H54 (cell line): ENCODE measurements around the gene SNX9.

Source experiments
- DNase-seq: peaks from one replicate; pipeline ENCODE4 v3.0.0; 2011; ENCODE audit warnings: low spot score, mixed read lengths; ENCODE audit not compliant: insufficient read length
- FAIRE-seq: peaks from 3 replicates; lab custom pipeline; 2011; peaks lifted over from hg19 to GRCh38; lab: Jason Lieb, UNC
- POLR2A ChIP-seq: IDR thresholded peaks from 2 replicates; pipeline ENCODE4 v1.6.1; 2011; ENCODE audit warnings: low read depth, mild to moderate bottlenecking, low read length

The SNX9 gene

DNA sequence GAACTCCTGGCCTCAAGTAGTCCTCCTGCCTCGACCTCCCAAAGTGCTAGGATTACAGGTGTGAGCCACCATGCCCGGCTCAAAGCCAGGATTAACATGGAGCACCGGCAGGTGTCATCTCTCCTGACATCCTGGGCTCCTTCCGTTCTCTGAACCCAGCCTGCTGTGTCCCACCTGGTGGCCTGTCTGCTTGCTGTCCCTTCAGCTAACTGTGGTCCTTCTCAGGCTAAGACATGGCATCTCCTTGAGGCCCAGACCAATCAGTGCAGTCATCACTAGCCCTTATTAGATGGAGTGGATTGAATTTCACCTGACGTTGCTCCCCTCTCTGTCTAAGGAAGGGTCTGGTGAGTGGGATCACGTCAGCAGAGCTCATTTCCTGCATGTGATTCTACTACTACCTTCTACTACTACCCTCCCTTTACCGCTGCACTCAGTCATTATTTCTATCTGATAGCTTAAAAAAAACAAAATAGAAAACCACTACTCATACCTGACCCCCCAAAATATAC lies 130.6 kb downstream of the SNX9 start:
- no peak for TF ChIP-seq POLR2A
- no peak for FAIRE-seq
- DNase-seq, result no peak

DNA sequence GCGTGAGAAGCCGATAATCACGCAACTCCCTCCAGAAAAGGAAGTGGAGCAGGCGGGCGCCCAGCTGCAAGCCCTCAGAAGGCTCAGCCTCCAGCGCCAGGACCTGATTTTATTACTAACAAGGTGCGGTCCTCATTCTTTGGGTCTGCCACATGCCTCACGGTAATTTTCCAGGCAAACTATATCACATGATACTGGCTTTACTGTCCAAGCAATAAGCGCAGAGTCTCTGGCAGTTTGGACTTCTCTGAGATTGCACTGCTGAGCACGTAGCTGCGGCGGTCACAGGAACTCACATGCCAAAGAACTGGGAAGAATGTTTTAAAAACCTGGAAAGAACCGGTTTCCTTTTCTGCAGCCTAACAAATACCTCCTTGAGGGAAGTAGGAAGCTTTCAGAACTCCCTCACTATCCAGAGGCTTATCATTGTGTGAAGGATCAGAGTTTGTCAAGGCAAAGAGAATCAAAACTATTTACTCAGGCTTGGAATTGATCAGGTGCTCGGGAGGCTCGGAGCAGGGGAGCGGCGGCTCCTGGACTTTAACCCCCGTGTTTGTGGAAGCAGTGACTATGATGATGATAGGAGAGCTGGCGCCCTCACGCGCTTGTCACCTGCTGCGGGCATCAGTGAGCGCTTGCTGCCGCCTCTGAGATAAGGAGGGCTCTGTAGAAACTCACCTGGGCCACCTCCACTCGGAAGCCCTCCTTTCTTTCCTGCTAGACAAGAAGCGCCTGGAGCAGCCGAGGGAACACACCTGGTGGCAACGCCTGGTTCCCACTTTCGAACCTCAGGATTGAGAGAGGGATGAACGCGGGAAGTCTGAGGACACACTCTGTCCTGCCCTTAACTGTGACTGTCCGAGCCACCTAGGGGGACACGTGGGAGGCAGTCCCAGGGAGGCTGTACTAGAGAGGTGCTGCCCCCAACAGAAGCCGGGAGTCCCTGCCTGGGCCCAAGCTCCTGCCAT lies 131.4 kb downstream of the SNX9 start:
- TF ChIP-seq POLR2A, result no peak
- no peak for DNase-seq
- FAIRE-seq, result no peak

DNA sequence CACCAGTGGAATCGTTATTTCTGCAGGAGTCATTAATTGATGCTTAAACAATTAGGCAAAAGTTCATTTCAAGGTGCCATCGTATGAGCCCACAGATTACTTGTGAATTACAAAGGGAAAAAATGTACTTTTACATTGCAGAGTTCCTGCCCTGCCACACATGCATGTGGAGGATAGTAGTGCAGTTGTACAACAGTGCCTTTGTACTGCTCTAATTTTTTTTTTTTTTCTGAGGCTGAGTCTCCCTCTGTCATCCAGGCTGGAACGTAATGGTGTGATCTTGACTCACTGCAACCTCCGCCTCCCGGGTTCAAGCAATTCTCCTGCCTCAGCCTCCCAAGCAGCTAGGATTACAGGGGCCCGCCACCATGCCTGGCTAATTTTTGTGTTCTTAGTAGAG lies 132.6 kb downstream of the SNX9 start:
- no peak for FAIRE-seq

DNA sequence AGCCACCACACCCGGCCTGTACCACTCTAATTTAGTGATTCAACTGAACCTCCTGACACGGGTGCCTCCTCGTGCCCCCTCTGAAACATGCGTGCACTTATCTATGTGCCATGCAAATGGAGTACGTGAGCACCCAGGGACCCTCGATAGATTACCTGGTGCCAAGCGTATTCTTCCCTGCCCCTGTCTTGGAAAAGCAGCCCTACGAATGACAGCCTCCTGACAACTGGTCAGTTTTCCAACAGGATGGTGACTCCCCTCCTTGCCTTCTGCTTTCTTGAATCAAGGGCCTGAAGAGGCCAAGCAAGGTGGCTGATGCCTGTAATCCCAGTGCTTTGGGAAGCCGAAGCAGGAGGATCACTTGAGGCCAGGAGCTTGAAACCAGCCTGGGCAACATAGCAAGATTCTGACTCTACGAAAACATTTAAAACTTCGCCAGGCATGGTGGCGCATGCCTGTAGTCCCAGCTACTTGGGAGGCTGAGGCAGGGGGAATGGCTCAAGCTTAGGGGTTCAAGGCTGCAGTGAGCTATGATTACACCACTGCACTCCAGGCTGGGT lies 133.2 kb downstream of the SNX9 start:
- DNase-seq (no peak), FAIRE-seq (no peak)
- TF ChIP-seq POLR2A, result no peak

More for the DNA sequence above, 132.6 kb downstream of the SNX9 start:
- DNase-seq, result no peak
- TF ChIP-seq POLR2A, result no peak

DNA sequence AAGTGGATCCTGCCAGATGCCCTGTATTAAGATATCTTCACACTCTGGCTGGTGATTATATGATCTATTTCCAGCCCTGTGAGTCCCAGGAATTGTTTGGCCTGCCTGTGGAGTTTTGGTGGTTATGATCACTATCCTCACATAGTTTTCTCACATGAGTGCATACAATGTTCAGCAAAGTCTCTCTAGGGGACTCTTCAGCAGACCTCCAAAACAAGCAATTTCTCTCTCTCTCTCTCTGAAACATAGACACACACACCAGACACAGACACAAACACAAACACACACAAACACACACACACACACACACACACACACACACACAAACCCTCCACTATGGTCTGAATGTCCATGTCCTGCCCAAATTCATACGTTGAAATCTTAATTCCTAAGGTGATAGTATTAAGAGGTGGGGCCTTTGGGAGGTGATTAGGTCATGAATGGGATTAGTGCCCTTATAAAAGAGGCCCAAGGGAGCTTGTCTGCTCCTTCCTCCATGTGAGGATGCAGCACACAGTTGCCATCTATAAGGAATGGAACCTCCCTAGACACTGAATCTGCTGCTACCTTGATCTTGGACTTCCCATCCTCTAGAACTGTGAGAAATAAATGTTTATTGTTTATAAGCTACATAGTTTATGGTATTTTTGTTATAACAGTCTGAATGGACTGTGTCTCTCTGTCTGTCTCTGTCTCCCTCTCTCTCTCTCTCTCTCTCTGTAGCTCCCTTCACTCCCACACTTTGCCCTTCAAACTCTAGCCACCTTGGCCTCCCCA lies 136.6 kb downstream of the SNX9 start:
- DNase-seq, result no peak
- TF ChIP-seq POLR2A, result no peak
- FAIRE-seq, result no peak

DNA sequence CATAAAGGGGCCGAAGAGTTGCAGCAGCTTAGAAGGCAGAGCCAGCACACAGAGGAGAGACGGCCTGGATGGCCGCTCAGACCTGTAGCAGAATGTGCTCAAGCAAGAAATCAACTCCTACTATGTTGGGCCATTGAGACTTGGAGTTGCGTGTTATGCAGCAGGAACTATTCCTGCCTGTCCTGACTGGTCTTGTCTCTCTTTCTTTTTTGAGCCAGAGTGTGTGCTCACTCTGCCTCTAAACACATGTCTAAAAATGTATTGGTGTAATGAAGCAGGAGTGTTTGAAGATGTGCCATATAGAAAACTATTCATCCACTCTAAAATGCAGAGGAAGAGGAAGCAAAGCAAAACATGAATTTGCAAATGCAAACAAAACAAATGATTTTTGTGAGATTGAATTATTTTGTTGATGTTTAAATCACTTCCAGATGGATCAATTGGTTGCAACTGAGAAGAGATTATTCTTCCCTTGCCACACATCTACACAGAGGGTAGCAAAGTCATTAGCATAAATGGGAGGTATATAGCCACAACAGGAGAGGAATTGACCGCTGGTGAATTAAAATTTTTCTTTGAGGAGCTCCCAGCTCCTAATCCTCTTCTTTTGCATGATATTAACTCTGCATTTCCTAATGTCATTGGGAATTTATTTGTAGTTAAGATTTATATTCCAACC lies 138.2 kb downstream of the SNX9 start:
- TF ChIP-seq POLR2A, result no peak
- DNase-seq (no peak), FAIRE-seq (no peak)

DNA sequence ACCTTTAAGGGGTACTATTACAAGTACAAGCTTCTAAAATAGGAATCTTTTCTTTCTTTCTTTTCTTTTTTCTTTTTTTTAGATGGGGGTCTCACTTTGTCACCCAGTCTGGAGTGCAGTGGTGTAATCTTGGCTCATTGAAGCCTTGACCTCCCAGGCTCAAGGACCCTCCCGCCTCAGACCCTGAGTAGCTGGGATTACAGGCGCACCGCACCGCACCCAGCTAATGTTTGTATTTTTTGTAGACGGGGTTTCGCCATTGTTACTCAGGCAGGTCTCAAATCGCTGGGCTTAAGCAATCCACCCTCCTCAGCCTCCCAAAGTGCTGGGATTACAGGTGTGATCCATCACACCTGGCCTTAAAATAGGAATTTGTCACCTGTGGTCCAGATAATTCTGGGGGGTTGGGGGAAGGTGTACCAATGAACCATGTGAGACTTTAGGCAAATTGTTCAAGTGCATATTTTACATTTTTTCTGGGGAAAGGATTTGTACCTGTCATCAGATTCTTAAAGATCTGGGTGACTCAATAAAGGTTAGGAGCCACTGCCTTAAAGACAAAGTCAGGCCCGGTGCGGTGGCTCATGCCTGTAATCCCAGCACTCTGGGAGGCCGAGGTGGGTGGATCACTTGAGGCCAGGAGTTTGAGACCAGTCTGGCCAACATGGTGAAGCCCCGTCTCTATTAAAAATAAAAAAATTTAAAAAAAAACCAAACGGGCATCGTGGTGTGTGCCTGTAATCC lies 139.0 kb downstream of the SNX9 start:
- DNase-seq (no peak), FAIRE-seq (no peak)
- no peak for TF ChIP-seq POLR2A

DNA sequence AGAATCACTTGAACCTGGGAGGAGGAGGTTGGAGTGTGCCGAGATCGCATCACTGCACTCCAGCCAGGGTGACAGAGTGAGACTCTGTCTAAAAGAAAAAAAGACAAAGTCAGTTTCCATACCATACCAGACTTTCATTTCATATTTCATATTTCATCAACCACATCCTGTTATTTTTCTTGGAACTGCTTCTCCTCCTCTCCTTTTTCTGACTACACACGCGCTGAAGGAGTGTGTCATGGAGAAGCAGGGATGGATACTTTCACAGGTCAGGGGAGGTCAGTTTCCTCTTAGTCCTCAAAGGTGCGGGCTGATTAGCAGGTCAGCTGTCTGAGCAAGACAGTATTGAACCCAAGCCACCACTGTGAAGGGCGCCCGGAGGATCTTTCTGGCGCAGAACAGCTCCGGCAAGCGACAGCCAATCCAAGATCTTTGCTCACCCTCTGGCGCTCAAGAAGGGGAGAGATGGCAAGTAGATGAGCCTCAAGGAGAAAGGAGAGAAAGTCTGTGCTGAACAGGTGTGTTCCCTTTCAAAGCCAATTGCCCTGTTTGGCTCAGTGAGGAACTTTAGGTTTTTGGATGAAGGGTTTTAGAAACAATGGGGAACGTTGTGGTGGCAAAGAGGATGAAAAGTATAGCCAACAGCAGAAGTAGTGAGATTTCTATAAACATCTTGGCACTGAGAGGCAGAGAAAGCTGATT lies 139.7 kb downstream of the SNX9 start:
- no peak for FAIRE-seq
- no peak for TF ChIP-seq POLR2A
- DNase-seq, result no peak

DNA sequence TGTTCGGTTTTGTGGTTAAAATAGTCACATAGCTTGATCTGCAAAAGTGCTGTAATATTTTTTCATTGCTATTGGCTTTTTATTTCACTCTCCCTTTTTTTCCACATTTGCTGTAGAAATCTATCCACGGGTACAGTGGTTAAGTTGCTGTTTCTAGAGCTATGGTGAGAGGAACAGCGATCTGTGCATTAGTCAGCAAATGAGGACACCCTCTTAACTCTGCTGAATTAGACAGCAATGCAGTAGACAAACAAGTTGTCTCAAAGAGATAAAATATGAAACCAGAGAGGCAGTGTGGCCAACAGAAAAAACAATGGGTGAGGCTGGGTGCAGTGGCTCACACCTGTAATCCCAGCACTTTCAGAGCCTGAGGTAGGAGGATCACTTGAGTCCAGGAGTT lies 141.1 kb downstream of the SNX9 start:
- DNase-seq (no peak), FAIRE-seq (no peak)
- no peak for TF ChIP-seq POLR2A

DNA sequence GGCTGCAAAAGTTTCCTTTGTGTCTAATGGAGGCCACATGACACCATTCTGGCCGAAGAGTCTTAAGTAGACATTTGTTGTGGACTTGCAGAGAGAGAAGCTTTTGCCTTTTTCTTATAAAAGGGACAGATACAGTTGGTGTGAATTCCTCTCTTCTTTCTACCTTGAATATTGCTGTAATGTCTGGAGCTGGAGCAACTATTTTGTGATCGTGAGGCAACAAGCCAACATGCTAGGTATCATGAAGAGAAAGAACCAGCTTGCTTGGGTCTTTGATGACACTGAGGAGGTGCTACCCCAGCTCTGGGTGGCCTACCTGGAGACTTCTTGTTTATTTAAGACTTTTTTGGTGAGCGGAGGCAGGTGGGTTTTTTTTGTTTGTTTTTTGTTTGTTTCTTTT lies 142.3 kb downstream of the SNX9 start:
- no peak for FAIRE-seq
- DNase-seq, result no peak
- TF ChIP-seq POLR2A, result no peak

DNA sequence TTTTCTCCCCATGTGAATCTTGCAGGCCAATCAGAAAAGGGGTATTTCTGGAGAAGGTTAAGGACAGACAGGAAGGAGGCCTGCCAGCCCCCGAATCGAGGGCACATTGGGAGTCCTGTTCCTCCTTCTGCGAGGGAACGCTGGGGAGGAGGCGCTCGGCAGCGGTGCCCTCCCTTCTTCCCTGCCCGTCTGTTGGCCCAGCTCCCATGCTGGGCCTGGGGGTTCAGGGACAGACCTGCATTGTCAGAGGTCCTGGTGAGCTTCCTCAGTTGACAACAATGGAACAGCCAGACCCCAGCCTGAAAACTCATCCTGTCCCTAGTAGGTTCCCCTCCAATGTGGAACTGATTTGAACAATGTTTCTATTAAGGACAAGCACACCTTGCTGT lies 143.5 kb downstream of the SNX9 start:
- no peak for TF ChIP-seq POLR2A
- DNase-seq, result no peak
- FAIRE-seq, result no peak

DNA sequence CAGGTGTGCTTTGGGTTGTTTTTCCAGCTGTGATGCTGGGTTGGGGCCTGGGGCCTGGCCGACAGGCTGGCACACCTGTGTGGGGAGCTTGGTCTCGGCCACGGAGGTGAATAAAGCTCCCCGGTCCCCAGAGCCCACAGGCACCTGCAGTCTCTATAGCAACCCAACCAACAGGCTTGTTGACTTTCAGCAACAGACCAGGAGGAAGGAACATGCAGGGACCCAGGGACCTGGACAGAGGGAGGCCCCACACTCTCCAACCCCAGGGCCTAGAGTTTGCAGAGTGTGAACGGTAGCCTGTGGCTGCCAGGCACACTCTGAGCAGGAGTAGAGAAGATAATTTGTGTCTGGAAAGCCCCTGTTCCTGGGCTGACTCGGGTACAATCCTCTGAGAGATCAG lies 144.0 kb downstream of the SNX9 start:
- TF ChIP-seq POLR2A, result no peak
- FAIRE-seq (no peak), DNase-seq (no peak)
